Measurements from ENCODE around the gene GPATCH2.

DNA sequence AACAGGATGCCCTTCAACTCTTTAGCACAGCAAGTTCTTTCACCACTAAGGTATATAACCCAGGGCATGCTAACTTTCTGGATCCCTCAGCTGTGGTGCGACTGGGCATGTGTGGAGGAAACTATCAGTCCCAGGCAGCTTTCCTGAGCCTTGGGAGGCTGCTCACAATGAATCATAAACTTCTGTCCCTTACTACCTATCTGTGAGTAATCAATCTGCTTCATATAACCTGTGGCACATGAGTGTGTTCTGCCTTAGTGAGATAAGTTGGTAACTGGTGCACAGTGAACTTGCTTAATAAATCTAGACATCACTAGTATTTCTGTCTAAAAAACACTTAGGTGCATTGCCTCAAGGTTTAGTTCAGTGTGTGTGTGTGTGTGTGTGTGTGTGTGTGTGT, 158.0 kb downstream of the GPATCH2 start:
- TF ChIP-seq, protein P1, sequence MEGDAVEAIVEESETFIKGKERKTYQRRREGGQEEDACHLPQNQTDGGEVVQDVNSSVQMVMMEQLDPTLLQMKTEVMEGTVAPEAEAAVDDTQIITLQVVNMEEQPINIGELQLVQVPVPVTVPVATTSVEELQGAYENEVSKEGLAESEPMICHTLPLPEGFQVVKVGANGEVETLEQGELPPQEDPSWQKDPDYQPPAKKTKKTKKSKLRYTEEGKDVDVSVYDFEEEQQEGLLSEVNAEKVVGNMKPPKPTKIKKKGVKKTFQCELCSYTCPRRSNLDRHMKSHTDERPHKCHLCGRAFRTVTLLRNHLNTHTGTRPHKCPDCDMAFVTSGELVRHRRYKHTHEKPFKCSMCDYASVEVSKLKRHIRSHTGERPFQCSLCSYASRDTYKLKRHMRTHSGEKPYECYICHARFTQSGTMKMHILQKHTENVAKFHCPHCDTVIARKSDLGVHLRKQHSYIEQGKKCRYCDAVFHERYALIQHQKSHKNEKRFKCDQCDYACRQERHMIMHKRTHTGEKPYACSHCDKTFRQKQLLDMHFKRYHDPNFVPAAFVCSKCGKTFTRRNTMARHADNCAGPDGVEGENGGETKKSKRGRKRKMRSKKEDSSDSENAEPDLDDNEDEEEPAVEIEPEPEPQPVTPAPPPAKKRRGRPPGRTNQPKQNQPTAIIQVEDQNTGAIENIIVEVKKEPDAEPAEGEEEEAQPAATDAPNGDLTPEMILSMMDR (IDR thresholded peaks at IDR 0.05), result no peak
- TF ChIP-seq POLR2AphosphoS5 (IDR thresholded peaks at IDR 0.05; ENCODE audit: low read depth, low read length) (no peak), TCF7L2 (IDR thresholded peaks at IDR 0.05; ENCODE audit: low read depth, low read length) (no peak), REST (IDR thresholded peaks at IDR 0.05; ENCODE audit: insufficient read depth in 1 of 2, low read depth in 2 of 2, low read length in 1 of 2) (no peak), SIN3A (IDR thresholded peaks at IDR 0.05; ENCODE audit: borderline replicate concordance, insufficient read depth, low read depth, low read length) (no peak)
